NT2/D1 (cell line): ENCODE results near the gene ROCK2.
"Not testable (repeated sequence)": the region's sequence is repeated elsewhere in the genome, so short reads cannot be mapped to it uniquely, and the experiment has no call there.

Experiments
- SUZ12 ChIP-seq: IDR thresholded peaks from 2 replicates; pipeline ENCODE4 v1.6.1; 2011; ENCODE audit not compliant: insufficient read length, insufficient read depth; ENCODE audit errors: extremely low read depth
- YY1 ChIP-seq: IDR thresholded peaks from 2 replicates; pipeline ENCODE4 v1.6.1; 2011; ENCODE audit not compliant: insufficient read length, insufficient read depth
- ZNF274 ChIP-seq: IDR thresholded peaks from 2 replicates; pipeline ENCODE4 v1.6.1; 2011; ENCODE audit warnings: mild to moderate bottlenecking, low read depth, low read length

GRCh38 chr2:11261564-11261963, 82.9 kb downstream of the ROCK2 start:
- not testable (repeated sequence) for TF ChIP-seq YY1, SUZ12, ZNF274
